Ishikawa (cell line): ENCODE data around the gene AQP12B.

ENCODE experiments used
- CEBPB ChIP-seq: IDR thresholded peaks from 2 replicates; pipeline ENCODE4 v1.6.1; 2012
- CREB1 ChIP-seq: IDR thresholded peaks from 2 replicates; pipeline ENCODE4 v1.6.1; 2012; ENCODE audit warnings: low read depth
- EGR1 ChIP-seq: IDR thresholded peaks from 2 replicates; pipeline ENCODE4 v1.6.1; 2012
- EP300 ChIP-seq: IDR thresholded peaks from 2 replicates; pipeline ENCODE4 v1.6.1; 2012; ENCODE audit warnings: borderline replicate concordance
- FOXM1 ChIP-seq: IDR thresholded peaks from 2 replicates; pipeline ENCODE4 v1.6.1; 2012; ENCODE audit warnings: low read depth, borderline replicate concordance
- NFIC ChIP-seq: IDR thresholded peaks from 2 replicates; pipeline ENCODE4 v1.6.1; 2012
- RAD21 ChIP-seq: IDR thresholded peaks from 2 replicates; pipeline ENCODE4 v1.6.1; 2012; ENCODE audit warnings: low read depth
- TAF1 ChIP-seq: IDR thresholded peaks from 2 replicates; pipeline ENCODE4 v1.6.1; 2012; ENCODE audit warnings: low read depth, mild to moderate bottlenecking
- TCF12 ChIP-seq: IDR thresholded peaks from 2 replicates; pipeline ENCODE4 v1.6.1; 2012; ENCODE audit warnings: low read depth
- TEAD4 ChIP-seq: IDR thresholded peaks from 2 replicates; pipeline ENCODE4 v1.6.1; 2012
- YY1 ChIP-seq: IDR thresholded peaks from 2 replicates; pipeline ENCODE4 v1.6.1; 2012; ENCODE audit warnings: low read depth
- ZBTB7A ChIP-seq: IDR thresholded peaks from 2 replicates; pipeline ENCODE4 v1.6.1; 2012; ENCODE audit warnings: low read depth
- TF ChIP-seq, protein P1 (sequence below): IDR thresholded peaks from 2 replicates; pipeline ENCODE4 v1.6.1; 2012
- TF ChIP-seq, protein P2 (sequence below): IDR thresholded peaks from 2 replicates; pipeline ENCODE4 v1.6.1; 2012; ENCODE audit warnings: low read depth, mild to moderate bottlenecking
- TF ChIP-seq, protein P3 (sequence below): IDR thresholded peaks from 2 replicates; pipeline ENCODE4 v1.6.1; 2012

AQP12B gene

DNA sequence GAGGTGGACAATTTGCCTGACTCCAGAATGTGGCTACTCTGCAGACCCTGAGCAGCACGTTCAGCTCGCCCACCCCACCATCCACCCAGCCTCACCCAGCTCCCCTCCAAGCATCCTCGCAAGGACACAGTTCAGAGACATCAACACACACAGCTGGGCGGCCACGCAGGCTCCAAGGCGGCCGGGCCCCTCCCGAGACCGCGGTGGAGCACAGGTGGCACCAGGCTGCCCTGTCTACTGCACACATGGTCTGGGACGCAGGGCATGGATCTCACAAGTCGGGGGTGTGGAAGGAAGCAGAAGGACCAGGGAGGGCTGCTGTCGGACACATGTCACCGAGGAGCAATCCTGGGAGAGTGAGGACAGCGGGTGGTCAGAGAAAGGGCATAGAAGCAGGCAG, 45.2 kb upstream of the AQP12B start:
- no peak for TF ChIP-seq ZBTB7A
- no peak for TF ChIP-seq CEBPB
- no peak for TF ChIP-seq CREB1
- TF ChIP-seq, protein P1, sequence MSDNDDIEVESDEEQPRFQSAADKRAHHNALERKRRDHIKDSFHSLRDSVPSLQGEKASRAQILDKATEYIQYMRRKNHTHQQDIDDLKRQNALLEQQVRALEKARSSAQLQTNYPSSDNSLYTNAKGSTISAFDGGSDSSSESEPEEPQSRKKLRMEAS: no peak
- TF ChIP-seq RAD21: no peak
- TF ChIP-seq, protein P2, sequence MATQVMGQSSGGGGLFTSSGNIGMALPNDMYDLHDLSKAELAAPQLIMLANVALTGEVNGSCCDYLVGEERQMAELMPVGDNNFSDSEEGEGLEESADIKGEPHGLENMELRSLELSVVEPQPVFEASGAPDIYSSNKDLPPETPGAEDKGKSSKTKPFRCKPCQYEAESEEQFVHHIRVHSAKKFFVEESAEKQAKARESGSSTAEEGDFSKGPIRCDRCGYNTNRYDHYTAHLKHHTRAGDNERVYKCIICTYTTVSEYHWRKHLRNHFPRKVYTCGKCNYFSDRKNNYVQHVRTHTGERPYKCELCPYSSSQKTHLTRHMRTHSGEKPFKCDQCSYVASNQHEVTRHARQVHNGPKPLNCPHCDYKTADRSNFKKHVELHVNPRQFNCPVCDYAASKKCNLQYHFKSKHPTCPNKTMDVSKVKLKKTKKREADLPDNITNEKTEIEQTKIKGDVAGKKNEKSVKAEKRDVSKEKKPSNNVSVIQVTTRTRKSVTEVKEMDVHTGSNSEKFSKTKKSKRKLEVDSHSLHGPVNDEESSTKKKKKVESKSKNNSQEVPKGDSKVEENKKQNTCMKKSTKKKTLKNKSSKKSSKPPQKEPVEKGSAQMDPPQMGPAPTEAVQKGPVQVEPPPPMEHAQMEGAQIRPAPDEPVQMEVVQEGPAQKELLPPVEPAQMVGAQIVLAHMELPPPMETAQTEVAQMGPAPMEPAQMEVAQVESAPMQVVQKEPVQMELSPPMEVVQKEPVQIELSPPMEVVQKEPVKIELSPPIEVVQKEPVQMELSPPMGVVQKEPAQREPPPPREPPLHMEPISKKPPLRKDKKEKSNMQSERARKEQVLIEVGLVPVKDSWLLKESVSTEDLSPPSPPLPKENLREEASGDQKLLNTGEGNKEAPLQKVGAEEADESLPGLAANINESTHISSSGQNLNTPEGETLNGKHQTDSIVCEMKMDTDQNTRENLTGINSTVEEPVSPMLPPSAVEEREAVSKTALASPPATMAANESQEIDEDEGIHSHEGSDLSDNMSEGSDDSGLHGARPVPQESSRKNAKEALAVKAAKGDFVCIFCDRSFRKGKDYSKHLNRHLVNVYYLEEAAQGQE: no peak
- TF ChIP-seq EGR1: no peak
- TF ChIP-seq FOXM1: no peak
- TF ChIP-seq NFIC: no peak
- no peak for TF ChIP-seq EP300
- no peak for TF ChIP-seq TEAD4
- TF ChIP-seq, protein P3, sequence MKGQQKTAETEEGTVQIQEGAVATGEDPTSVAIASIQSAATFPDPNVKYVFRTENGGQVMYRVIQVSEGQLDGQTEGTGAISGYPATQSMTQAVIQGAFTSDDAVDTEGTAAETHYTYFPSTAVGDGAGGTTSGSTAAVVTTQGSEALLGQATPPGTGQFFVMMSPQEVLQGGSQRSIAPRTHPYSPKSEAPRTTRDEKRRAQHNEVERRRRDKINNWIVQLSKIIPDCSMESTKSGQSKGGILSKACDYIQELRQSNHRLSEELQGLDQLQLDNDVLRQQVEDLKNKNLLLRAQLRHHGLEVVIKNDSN: no peak

DNA sequence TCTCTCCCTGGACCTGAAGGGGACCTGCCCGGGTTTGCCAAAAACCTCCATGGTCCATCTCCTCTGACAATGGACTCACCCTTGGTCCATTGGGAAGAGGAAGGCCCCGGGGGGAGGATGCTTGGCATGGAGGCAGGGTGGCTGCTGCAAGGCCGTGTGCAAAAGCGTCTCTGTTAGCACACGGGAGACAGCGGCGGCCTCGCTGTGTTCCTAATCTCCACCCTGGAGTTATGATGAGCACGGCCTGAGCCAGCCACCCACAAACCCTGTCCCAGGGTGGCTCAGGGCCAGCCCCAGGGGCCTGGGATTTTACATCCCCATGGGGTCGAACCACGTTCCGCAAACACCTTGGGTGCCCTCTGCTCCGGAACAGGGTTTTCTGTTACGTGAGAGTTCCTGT, 44.8 kb upstream of the AQP12B start:
- TF ChIP-seq RAD21: no peak

DNA sequence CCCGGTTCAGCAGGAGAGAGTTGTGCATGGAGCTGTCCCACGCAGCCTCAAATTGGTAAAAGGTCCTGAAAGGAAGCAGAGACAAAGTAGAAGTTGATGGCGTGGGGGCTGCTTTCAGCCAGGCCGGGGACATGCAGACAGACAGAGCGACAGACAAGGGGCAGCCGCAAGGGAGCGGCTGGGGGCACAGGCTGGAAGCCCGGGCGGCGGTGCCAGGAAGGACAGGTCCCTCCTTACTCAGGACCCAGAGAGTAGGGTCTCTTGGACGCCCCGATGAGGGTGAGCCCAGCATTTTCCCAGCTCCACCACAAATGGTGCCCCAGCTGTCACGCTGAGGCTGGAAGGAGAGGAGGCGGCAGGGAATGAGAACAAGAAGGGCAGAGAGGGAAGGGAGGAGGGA, 44.2 kb upstream of the AQP12B start:
- TF ChIP-seq FOXM1 (no peak), TCF12 (no peak), EGR1 (no peak), CREB1 (no peak), ZBTB7A (no peak), EP300 (no peak), CEBPB (no peak), TEAD4 (no peak)
- TF ChIP-seq, protein P1: no peak
- TF ChIP-seq, protein P2: no peak
- TF ChIP-seq, protein P3: no peak

DNA sequence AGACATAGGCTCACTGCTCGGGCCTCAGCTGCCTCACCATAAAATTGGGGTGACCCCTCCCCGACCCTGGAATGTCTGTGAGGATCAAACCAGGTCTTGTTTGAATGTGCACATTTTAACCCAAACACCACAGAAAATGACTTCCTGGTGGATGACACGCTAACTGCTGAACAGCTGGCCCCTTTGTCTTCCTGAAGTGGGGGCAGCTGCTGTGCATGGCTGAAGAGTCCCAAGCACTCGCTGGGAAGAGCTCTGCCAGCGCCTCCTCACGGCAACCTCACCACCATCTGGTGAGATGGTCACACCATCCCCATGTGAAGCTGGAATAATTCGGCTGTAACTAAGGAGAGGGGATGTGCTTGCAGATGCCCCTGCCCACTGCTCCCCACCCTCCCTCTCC, 43.0 kb upstream of the AQP12B start:
- TF ChIP-seq EP300: no peak

DNA sequence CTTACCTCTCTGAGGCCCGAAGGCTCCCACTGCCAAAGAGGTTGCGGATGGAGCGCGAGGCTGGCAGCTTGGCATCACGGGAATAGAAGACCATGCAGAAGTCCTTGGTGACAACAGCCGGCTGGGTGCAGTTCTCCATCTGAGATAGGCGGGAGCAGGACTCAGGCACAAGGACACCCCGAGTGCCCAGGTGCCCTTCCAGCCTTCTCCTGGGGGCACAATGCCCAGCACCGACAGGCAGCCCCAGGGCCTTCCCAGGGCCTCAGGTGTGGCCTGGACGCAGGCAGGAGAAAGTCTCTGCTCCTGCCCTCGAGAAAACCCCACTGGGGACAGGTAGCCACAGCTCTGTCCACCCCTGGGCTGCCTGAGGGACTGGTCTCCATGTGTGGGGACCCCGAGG, 42.6 kb upstream of the AQP12B start:
- TF ChIP-seq YY1: no peak
- TF ChIP-seq, protein P2: no peak
- TF ChIP-seq NFIC: no peak

DNA sequence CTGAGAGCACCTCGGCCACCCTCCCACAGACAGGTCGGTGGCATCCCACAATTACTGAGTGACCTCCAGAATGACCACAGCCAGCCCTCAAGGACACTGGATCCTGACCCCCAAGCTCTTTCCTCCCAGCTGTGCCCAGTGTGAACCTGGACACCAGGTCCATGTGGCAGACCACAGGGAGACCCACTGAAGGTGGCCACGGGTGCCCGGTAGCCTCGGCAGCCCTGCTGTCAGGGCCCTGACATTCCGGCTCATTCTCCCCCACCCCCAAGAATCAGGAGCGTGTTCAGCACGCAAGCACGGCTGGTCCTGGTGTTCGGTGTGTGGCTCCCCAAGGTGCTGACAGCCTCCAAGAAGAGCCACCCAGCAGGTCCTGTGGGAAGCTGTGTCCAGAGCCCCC, 41.7 kb upstream of the AQP12B start:
- TF ChIP-seq, protein P3: no peak
- TF ChIP-seq, protein P2: no peak
- no peak for TF ChIP-seq ZBTB7A
- TF ChIP-seq TCF12: no peak
- TF ChIP-seq RAD21: no peak
- TF ChIP-seq EGR1: no peak
- no peak for TF ChIP-seq EP300
- TF ChIP-seq FOXM1: no peak
- no peak for TF ChIP-seq CEBPB
- TF ChIP-seq TEAD4: no peak
- TF ChIP-seq, protein P1: no peak
- no peak for TF ChIP-seq NFIC
- no peak for TF ChIP-seq TAF1
- no peak for TF ChIP-seq YY1
